Suprapubic skin (tissue), 4 donors: Measurements from ENCODE around the gene RPS6KC1. TPM values are rescaled to one million over a fixed set of nuclear protein-coding genes. Genes with fewer than 3 reads are reported as not detected.
"Not testable (repeated sequence)": the region's sequence is repeated elsewhere in the genome, so short reads cannot be mapped to it uniquely, and the experiment has no call there.

Experiments
- DNase-seq, 2 donors: peaks; one replicate each; pipeline ENCODE4 v3.0.0-alpha.2; 2019; ENCODE audit warnings: low spot score in 2 of 2
- H3K27ac ChIP-seq: fragments of 200-600 bp; sonication (generic); one replicate; pipeline ENCODE4 v1.5.1; 2019
- H3K27me3 ChIP-seq: fragments of 200-600 bp; sonication (generic); one replicate; pipeline ENCODE4 v1.5.1; 2019
- H3K36me3 ChIP-seq: fragments of 200-600 bp; sonication (generic); one replicate; pipeline ENCODE4 v1.5.1; 2019
- H3K4me1 ChIP-seq: fragments of 200-600 bp; sonication (generic); one replicate; pipeline ENCODE4 v1.5.1; 2019
- H3K4me3 ChIP-seq: fragments of 200-600 bp; sonication (generic); one replicate; pipeline ENCODE4 v1.5.1; 2019; ENCODE audit warnings: mild to moderate bottlenecking
- H3K9me3 ChIP-seq: fragments of 200-600 bp; sonication (generic); one replicate; pipeline ENCODE4 v1.5.1; 2019
- CTCF ChIP-seq, 2 donors: fragments of 200-600 bp in 1 of 2; fragments of 450-650 bp in 1 of 2; sonication (generic) in 1 of 2; IDR thresholded peaks; one replicate each; pipeline ENCODE4 v1.5.1; 2016 to 2019; ENCODE audit warnings: antibody characterized with exemption in 2 of 2, mild to moderate bottlenecking in 1 of 2, moderate library complexity in 1 of 2
- EP300 ChIP-seq: sonication (generic); formaldehyde crosslinking; IDR thresholded peaks from one replicate; pipeline ENCODE4 v1.6.1; 2017; ENCODE audit warnings: antibody characterized with exemption
- POLR2A ChIP-seq, 2 donors: fragments of 450-650 bp; IDR thresholded peaks; one replicate each; pipeline ENCODE4 v1.6.1; 2017; ENCODE audit warnings: antibody characterized with exemption in 2 of 2, mild to moderate bottlenecking in 2 of 2, moderate library complexity in 2 of 2
- POLR2AphosphoS5 ChIP-seq, 3 donors: sonication (generic); formaldehyde crosslinking; IDR thresholded peaks; one replicate each; pipeline ENCODE4 v1.6.1; 2017; ENCODE audit warnings: antibody characterized with exemption in 3 of 3
- WGBS: methylation state at CpG from one replicate; pipeline ENCODE4 v1.1.5; 2018; 5-methylcytosine and 5-hydroxymethylcytosine counted together
- total RNA-seq, 4 donors: library from RNA; depleted of rRNA; stranded (reverse); fragments of >200 nt; gene quantifications; one replicate each; pipeline ENCODE4 v1.1.0, GENCODE V29; 2016

The RPS6KC1 gene
- total RNA-seq, 4 donors from 2014 or later, result 9.3 to 18.3 (median 14.2) TPM

GRCh38 chr1:213032651-213033050 lies 18.4 kb upstream of the RPS6KC1 start:
- DNase-seq, result no peak
- H3K36me3 ChIP-seq, result no peaks in the 10 kb centered on the region
- H3K4me3 ChIP-seq, result no peak overlapping the region
- no peak overlapping the region for H3K27ac ChIP-seq
- H3K9me3 ChIP-seq, result no peaks in the 10 kb centered on the region
- H3K4me1 ChIP-seq, result no peaks in the 10 kb centered on the region
- peaks cover 62% of the 10 kb centered on the region for H3K27me3 ChIP-seq
- TF ChIP-seq EP300 (no peak), POLR2AphosphoS5 (IDR thresholded peaks at IDR 0.05) (no peak), POLR2A (IDR thresholded peaks at IDR 0.05) (no peak), CTCF (IDR thresholded peaks at IDR 0.05) (no peak)

- no peaks in the 10 kb centered on the region for H3K4me1 ChIP-seq
- peaks cover 52% of the 10 kb centered on the region for H3K27me3 ChIP-seq
- H3K4me3 ChIP-seq, result no peak overlapping the region
- no peak overlapping the region for H3K27ac ChIP-seq
- no peak for TF ChIP-seq CTCF (IDR thresholded peaks at IDR 0.05)
- TF ChIP-seq POLR2AphosphoS5 (IDR thresholded peaks at IDR 0.05), result no peak
- no peak for TF ChIP-seq EP300
- TF ChIP-seq POLR2A (IDR thresholded peaks at IDR 0.05), result no peak
- no peaks in the 10 kb centered on the region for H3K36me3 ChIP-seq
- no peaks in the 10 kb centered on the region for H3K9me3 ChIP-seq
- DNase-seq, result no peak
- 83% methylated on average over 1 of the region's 1 CpG for whole genome bisulfite sequencing
Measured at GRCh38 chr1:213034713-213035112, 16.3 kb upstream of the RPS6KC1 start.

GRCh38 chr1:213035573-213035972 lies 15.5 kb upstream of the RPS6KC1 start:
- H3K9me3 ChIP-seq, result no peaks in the 10 kb centered on the region
- DNase-seq, result no peak
- no peak overlapping the region for H3K27ac ChIP-seq
- 74% methylated on average over 2 of the region's 2 CpGs for WGBS
- H3K4me3 ChIP-seq, result no peak overlapping the region
- peaks cover 49% of the 10 kb centered on the region for H3K27me3 ChIP-seq
- no peaks in the 10 kb centered on the region for H3K4me1 ChIP-seq
- TF ChIP-seq POLR2A (IDR thresholded peaks at IDR 0.05) (no peak), POLR2AphosphoS5 (IDR thresholded peaks at IDR 0.05) (no peak), CTCF (IDR thresholded peaks at IDR 0.05) (no peak), EP300 (no peak)
- no peaks in the 10 kb centered on the region for H3K36me3 ChIP-seq

- no peak for DNase-seq
- Histone ChIP-seq H3K27me3 (peaks cover 48% of the 10 kb centered on the region), H3K4me1 (no peaks in the 10 kb centered on the region), H3K4me3 (no peak overlapping the region), H3K36me3 (no peaks in the 10 kb centered on the region), H3K9me3 (no peaks in the 10 kb centered on the region), H3K27ac (no peak overlapping the region)
- TF ChIP-seq POLR2A (IDR thresholded peaks at IDR 0.05), result no peak
- TF ChIP-seq EP300, result no peak
- TF ChIP-seq POLR2AphosphoS5 (IDR thresholded peaks at IDR 0.05), result no peak
- no peak for TF ChIP-seq CTCF (IDR thresholded peaks at IDR 0.05)
- 85% methylated on average over 1 of the region's 1 CpG for WGBS
Measured at GRCh38 chr1:213041443-213041842, 9.6 kb upstream of the RPS6KC1 start.

GRCh38 chr1:213045321-213046226 lies 5.5 kb upstream of the RPS6KC1 start:
- not testable (repeated sequence) for DNase-seq, H3K4me1 ChIP-seq, H3K27ac ChIP-seq, H3K36me3 ChIP-seq, H3K9me3 ChIP-seq, H3K4me3 ChIP-seq
- 87% methylated on average over 13 of the region's 13 CpGs for WGBS
- peaks cover 58% of the 10 kb centered on the region for H3K27me3 ChIP-seq
